Esophagus squamous epithelium (tissue), 5 donors: ENCODE data around the gene BMPR2. TPM values are rescaled to one million over a fixed set of nuclear protein-coding genes. Genes with fewer than 3 reads are reported as not detected.
"Not testable (repeated sequence)": the region's sequence is repeated elsewhere in the genome, so short reads cannot be mapped to it uniquely, and the experiment has no call there.

Experiments
- DNase-seq: peaks from one replicate; lab custom pipeline; 2025; lab: John Stamatoyannopoulos, UW
- H3K27ac ChIP-seq, 4 donors: fragments of 200-600 bp; sonication (generic); one replicate each; pipeline ENCODE4 v1.5.1; 2016 to 2019; ENCODE audit warnings: mild to moderate bottlenecking in 1 of 4
- H3K27me3 ChIP-seq, 4 donors: fragments of 200-600 bp; sonication (generic); 1 replicate in 3 of 4; 2 replicates in 1 of 4; pipeline versions ENCODE4 v1.5.1 to v1.6.0; 2017 to 2021; ENCODE audit warnings: antibody characterized with exemption in 1 of 4
- H3K36me3 ChIP-seq, 3 donors: fragments of 200-600 bp; sonication (generic); one replicate each; pipeline ENCODE4 v1.5.1; 2016 to 2019
- H3K4me1 ChIP-seq, 3 donors: fragments of 200-600 bp; sonication (generic); one replicate each; pipeline ENCODE4 v1.5.1; 2017 to 2019
- H3K4me3 ChIP-seq, 4 donors: fragments of 200-600 bp; sonication (generic); 1 replicate in 3 of 4; 2 replicates in 1 of 4; pipeline ENCODE4 v1.5.1; 2016 to 2019; ENCODE audit warnings: mild to moderate bottlenecking in 2 of 4, moderate library complexity in 1 of 4
- H3K9me3 ChIP-seq, 3 donors: fragments of 200-600 bp; sonication (generic); one replicate each; pipeline ENCODE4 v1.5.1; 2016 to 2019
- CTCF ChIP-seq, 6 experiments: fragments of 450-650 bp in 4 of 6; fragments of 200-600 bp in 2 of 6; sonication (generic) in 2 of 6; IDR thresholded peaks; one replicate each; pipeline ENCODE4 v1.5.1; 2016 to 2019; ENCODE audit warnings: antibody characterized with exemption in 6 of 6, mild to moderate bottlenecking in 4 of 6, moderate library complexity in 4 of 6
- POLR2A ChIP-seq, 4 donors: fragments of 450-650 bp; IDR thresholded peaks; one replicate each; pipeline ENCODE4 v1.6.1; 2017; ENCODE audit warnings: antibody characterized with exemption in 4 of 4, mild to moderate bottlenecking in 4 of 4, moderate library complexity in 3 of 4
- WGBS, 2 donors: methylation state at CpG; one replicate each; pipeline ENCODE4 v1.1.5; 2018; 5-methylcytosine and 5-hydroxymethylcytosine counted together
- intact Hi-C: fragments of 100-400 bp; cut with DNase I; formaldehyde crosslinking; loops from one replicate; pipeline ENCODE4 v1.15.0; 2022
- total RNA-seq, 4 donors: library from RNA; depleted of rRNA; stranded (reverse); fragments of >200 nt; gene quantifications; one replicate each; pipeline ENCODE4 v1.1.0, GENCODE V29; 2016
- donor health status: DM: yes; HTN: yes; CAD: no.

The BMPR2 gene
- total RNA-seq, 4 donors from 2014 or later: 17.9 to 37.0 (median 22.3) TPM

- H3K4me1 ChIP-seq: no peaks in the 10 kb centered on the region
- 78 to 83% methylated on average over 1 of the region's 1 CpG for WGBS, 2 donors
- TF ChIP-seq POLR2A (IDR thresholded peaks at IDR 0.05) (no peak), CTCF (IDR thresholded peaks at IDR 0.05) (no peak)
- intact Hi-C loops: no loop called here
- H3K27me3 ChIP-seq: no peaks in the 10 kb centered on the region
- H3K9me3 ChIP-seq: no peaks in the 10 kb centered on the region
- no peak for DNase-seq
- H3K27ac ChIP-seq: no peak overlapping the region
- H3K4me3 ChIP-seq: no peak overlapping the region
- peaks cover 0 to 62% (median 5%) of the 10 kb centered on the region in 3 donors for H3K36me3 ChIP-seq
These were observed 184.1 kb downstream of the BMPR2 start for GRCh38 chr2:202560200-202560599.

GRCh38 chr2:202564226-202564625 lies 188.1 kb downstream of the BMPR2 start:
- 73 to 83% methylated on average over 1 of the region's 1 CpG for WGBS, 2 donors
- H3K27ac ChIP-seq: no peak overlapping the region
- H3K9me3 ChIP-seq: no peaks in the 10 kb centered on the region
- no peak for TF ChIP-seq CTCF (IDR thresholded peaks at IDR 0.05)
- no peak for TF ChIP-seq POLR2A (IDR thresholded peaks at IDR 0.05)
- peaks cover 0 to 24% (median 0%) of the 10 kb centered on the region in 3 donors for H3K36me3 ChIP-seq
- intact Hi-C loops: no loop called here
- no peak overlapping the region for H3K4me3 ChIP-seq
- H3K4me1 ChIP-seq: no peaks in the 10 kb centered on the region
- no peak for DNase-seq
- H3K27me3 ChIP-seq: no peaks in the 10 kb centered on the region

DNA sequence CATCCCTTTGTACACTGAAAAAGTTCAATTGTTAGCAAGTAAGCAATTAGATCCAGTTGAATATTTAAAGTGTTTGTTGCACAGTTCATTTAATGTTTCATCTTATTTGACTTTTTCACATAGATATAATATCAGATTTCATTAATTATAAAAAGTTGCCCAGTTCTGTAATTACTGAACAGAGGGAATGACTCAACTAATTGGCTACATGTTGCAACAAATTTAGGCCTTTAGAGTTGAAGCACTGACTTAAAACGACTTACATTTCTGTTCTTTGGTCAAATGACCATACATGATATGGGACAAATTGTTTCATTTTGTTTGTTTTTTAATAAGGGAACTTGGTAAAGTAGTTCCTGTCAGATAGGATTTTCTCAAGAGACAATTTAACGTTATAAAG lies 190.2 kb downstream of the BMPR2 start:
- Histone ChIP-seq H3K36me3 (peaks cover 0 to 8% (median 0%) of the 10 kb centered on the region in 3 donors), H3K9me3 (no peaks in the 10 kb centered on the region), H3K27me3 (no peaks in the 10 kb centered on the region), H3K4me1 (no peaks in the 10 kb centered on the region), H3K27ac (no peak overlapping the region), H3K4me3 (no peak overlapping the region)
- TF ChIP-seq CTCF (IDR thresholded peaks at IDR 0.05): no peak
- no peak for TF ChIP-seq POLR2A (IDR thresholded peaks at IDR 0.05)
- DNase-seq: no peak
- 38 to 39% methylated on average over 2 of the region's 2 CpGs for WGBS, 2 donors
- intact Hi-C loops: no loop called here

- H3K4me3 ChIP-seq: no peak overlapping the region
- no peak overlapping the region for H3K27ac ChIP-seq
- H3K36me3 ChIP-seq: no peaks in the 10 kb centered on the region
- no peaks in the 10 kb centered on the region for H3K9me3 ChIP-seq
- peaks cover 0 to 4% (median 0%) of the 10 kb centered on the region in 3 donors for H3K4me1 ChIP-seq
- TF ChIP-seq CTCF (IDR thresholded peaks at IDR 0.05) (no peak), POLR2A (IDR thresholded peaks at IDR 0.05) (no peak)
- DNase-seq: no peak
- WGBS, 2 donors: 67 to 90% methylated on average over 2 of the region's 2 CpGs
- intact Hi-C loops: no loop called here
- H3K27me3 ChIP-seq: no peaks in the 10 kb centered on the region
These were observed 198.4 kb downstream of the BMPR2 start for GRCh38 chr2:202574541-202574940.

GRCh38 chr2:202575194-202575593 lies 199.1 kb downstream of the BMPR2 start:
- H3K36me3 ChIP-seq, H3K27me3 ChIP-seq, intact Hi-C loops, H3K27ac ChIP-seq, H3K9me3 ChIP-seq, H3K4me1 ChIP-seq, H3K4me3 ChIP-seq, DNase-seq: not testable (repeated sequence)
- 97 to 100% methylated on average over 2 to 4 of the region's 5 CpGs for WGBS, 2 donors
